Kidney tubule cell (primary cell): ENCODE results near the gene ADGB.
"Not testable (repeated sequence)": the region's sequence is repeated elsewhere in the genome, so short reads cannot be mapped to it uniquely, and the experiment has no call there.

Experiments used
- DNase-seq: peaks from one replicate; pipeline ENCODE4 v3.0.0-alpha.2; 2018; ENCODE audit warnings: low spot score

ADGB gene

DNA sequence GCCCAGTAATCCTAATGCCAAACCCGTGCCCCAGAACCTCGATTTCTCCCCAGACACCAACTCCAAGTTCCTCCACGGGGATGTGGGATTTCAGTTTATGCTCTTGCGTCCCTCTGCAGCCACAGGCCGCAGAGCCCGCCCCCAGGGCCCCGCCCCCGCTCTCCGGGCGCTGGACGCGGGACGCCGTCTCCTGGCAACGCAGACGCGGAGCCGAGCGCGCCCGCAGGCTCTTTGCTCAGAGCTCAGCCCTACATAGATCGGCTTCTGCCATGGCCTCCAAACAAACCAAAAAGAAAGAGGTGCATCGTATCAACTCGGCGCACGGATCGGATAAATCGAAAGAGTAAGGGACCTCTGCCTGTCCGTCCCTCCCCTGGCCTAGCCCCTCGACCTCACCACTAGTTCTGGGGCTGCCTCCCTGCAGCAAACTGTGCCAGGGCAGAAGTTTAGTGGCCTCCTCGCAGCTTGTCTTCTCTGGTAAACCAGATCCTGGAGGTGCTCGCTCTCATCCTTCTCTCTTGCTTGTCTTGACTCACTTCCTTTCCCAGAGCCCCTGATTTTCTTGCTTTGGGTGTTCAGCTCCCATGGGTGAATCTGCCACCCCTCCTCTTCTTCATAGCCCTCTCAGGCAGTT is at the start of gene ADGB:
TSS of gene ADGB (plus strand) at position 201 of the 634 bp plus-strand sequence. CDS start at position 270, 69 bp downstream.
- DNase-seq: peak; percentile 58

DNA sequence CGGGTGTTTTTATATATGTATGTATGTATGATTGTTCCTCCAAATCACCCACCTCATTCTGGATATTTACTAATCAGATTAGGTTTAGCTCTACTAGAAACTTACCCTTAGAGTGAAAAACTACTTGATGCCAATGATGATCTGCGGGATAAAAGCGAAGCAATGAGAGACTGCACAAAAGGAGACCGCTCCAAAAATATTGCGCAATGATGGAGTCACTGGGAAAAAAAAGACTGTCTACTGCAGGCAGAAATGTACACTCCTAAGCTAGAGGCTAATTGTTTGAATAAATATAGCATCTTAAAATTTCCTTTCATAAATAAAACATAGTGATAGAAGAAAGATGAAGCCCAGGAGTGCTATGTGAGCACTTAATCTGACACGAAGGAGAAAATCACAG is 47.9 kb upstream of the ADGB start:
- no peak for DNase-seq

DNA sequence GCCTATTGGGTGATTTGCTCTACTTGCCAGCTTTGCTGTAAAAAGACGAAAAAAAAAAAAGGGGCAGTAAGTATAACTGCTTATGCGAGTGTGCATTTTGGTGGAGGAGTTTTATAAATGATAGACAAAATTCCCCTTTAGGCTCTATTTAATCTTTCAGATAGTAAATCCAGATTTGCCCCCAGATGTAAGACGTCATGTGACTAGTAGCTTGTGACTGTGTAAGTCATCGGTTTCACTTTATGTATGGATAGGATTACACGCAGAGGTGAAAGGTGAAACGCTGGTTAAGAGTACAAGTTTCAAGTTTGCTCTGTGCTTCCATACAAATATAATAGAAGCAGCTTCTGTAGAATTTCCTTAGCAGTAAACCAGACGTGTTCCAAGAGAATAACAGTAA is 47.2 kb upstream of the ADGB start:
- no peak for DNase-seq

DNA sequence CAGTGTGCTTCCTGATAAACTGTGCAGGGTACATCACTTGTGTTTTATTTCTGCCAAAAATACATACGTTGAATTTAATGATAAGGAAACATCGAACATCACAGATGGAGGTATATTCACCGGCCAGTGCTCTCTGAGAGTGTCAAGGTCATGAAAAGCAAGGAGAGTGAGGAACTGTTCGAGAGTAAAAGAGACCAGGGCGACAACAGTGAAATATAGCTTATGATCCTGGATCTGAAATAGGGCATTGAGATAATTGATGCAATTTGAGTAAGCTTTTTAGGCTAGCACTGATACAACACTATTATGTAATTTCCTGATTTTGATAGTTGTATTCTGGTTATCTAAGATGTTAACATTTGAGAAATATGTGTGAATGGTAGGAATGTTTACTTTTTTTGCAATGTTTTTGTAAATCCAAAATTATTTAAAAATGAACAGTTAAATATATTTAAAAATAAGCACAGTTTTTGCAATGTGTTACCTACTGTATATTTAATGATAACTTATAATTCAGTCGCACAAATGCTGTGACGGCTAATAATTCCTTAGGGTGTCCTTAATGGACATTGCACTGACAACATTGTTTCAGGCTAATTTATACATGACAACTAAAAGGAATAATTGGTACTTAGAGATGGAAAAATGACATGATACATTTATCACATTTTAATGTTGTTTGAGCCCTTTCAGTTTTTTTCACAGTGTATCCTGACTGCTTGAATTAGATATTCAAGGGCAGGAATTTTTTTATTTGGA is 45.2 kb upstream of the ADGB start:
- DNase-seq: no peak

DNA sequence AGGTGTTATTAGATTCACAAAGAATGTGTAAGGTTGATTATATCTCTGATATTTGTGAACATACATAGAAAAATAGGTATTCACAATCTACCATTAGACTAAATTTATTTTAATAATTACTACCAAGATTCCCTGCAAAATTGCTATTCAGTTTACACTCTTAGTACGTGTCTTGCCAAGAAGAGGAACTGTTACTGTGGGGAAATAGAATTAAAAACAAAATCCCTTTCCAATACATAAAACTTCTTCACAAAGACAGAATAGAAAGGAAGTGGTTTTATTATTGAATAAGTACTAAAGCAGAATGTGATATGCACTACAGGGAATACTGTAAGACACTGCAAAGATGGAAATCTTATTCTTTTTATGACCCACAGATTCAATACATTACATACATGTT is 38.2 kb upstream of the ADGB start:
- DNase-seq: no peak

DNA sequence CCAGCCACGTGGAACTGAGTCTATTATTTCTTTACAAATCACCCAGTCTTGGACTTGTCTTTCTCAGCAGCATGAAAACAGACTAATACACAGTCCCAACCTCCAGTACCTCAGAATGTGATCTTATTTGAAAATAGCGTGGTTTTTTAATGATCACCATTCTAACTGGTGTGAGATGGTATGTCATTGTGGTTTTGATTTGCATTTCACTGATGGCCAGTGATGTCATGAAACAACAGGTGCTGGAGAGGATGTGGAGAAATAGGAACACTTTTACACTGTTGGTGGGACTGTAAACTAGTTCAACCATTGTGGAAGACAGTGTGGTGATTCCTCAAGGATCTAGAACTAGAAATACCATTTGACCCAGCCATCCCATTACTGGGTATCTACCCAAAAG is 32.1 kb upstream of the ADGB start:
- DNase-seq: not testable (repeated sequence)

DNA sequence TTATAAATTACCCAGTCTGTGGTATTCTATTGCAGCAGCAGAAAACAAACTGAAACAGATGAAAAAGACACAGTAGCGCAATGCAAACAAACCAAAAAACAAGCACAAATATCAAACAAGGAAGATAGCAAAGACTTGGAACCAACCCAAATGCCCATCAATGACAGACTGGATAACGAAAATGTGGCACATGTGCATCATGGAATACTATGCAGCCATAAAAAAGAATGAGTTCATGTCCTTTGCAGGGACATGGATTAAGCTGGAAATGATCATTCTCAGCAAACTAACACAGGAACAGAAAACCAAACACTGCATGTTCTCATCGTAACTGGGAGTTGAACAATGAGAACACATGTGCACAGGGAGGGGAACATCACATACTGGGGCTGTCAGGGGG is 30.2 kb upstream of the ADGB start:
- not testable (repeated sequence) for DNase-seq

DNA sequence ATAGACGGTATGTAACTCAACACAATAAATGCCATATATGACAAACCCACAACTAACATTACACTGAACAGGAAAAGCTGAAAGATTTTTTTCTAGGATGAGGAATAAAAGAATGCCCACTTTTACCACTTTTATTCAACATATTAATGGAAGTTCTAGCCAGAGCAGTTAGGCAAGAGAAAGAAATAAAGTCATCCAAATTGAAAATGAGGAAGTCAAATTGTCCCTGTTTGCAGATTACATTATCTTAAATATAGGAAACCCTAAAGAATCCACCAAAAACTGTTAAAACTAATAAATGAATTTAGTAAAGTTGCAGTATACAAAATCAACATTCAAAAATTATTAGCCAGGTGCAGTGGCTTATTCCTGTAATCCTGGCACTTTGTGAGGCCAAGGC is 24.6 kb upstream of the ADGB start:
- no peak for DNase-seq

DNA sequence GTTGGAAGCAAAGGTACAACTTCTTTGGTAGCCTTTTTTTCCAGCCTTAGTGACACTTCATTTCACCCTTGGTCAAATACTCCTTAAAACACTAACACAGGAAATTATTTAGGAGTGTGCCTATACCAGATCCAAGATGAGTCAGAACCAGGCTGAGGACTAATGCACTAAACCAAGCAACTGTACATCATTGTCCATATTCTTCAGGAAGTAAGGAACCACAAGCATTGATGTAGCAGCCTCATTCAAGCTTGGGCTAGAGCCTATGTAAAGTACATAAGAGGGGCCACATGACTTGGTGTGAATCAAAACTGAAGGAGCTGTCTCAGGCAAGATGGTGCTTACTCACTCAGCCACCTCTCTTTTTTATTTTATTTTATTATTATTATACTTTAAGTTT is 20.7 kb upstream of the ADGB start:
- peak; percentile 5 for DNase-seq

DNA sequence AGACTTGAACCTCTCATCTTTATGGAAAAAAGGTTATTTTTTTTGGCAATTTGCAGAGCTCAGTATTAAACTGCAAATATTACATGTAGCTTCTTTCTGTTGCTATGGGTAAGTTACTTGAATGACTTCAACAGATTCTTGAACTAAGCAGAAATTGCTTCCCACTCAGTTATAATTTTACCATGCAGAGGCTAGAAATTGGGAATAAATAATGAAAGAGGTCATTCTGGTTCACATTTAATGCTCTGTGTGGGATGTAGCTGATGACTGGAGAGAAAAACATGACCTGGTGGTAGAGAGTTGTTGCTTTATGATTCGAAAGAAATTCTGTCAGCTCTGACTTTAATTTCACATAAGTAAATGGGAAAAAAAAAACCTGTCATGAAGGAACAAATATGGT is 16.8 kb upstream of the ADGB start:
- no peak for DNase-seq

DNA sequence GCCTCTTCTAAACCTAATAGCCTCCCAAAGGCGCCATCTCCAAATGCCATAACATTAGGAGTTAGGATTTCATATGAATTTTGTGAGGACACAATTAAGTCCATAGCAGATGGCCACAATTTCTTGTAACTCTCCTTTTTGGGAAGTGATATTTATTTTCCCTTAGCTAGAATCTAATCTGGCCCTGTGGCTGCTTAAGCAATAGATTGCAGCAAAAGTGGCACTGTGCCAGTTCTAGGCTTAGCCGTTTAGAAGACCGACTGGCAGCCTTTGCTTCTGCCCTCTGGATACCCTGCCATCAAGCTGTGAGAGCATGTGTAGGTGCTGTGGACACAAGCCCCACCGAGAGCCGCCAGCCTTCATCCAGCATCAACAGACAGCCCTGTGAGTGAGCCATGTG is 15.9 kb upstream of the ADGB start:
- DNase-seq: no peak

DNA sequence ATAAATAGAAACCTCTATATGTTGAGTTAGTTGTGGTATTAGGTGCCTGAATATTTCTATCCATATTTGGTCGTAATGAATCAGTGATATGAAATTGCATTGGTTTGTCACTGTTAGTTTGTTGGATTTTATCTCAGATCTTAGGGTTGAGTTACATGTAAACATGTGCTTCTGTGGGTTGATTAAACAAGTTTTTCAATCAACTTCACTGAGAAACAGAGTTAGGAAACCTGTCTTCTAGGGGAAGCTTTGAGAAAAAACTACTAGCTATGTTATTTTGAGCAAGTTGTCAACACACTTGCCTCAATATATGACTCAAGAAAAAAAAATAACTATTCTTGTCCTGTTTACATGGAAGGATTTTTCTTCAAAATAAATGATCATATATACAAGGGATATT is 14.8 kb upstream of the ADGB start:
- DNase-seq: no peak

DNA sequence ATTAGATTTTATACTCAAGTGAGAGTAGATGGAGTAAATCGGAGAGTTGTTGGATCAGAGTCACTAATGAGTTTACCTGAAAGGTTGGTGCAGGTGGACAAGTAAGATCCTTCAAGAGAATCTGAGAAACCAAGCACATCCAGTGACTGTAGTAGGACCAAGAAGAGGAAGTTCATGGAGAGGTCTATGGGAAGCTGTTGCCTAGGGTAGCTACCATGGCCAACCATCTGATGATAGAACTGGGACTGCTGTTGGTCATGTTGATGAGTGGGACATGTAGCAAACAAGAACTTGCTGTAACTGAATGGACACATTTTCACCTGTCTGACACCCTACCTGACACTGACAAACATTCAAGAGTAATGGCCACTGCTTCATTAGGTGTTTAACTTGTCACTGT is 11.3 kb upstream of the ADGB start:
- DNase-seq: no peak

DNA sequence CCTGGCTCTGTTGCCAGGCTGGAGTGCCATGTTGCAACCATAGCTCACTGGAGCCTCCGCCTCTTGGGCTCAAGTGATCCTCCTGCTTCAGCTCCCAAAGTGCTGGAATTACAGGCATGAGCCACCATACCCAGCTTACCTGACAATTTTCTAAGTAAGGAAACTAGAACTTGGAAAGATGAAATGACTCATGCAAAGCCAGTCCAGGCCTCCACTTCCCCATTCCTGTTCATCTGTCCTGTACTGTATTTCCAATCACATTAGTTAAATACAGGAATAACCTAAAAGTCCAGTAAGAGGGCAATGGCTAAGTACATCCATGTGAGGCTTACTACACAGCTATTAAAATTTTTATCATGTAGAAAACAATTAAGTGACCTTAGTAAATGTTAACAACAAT is 8.3 kb upstream of the ADGB start:
- peak; percentile 71 for DNase-seq

DNA sequence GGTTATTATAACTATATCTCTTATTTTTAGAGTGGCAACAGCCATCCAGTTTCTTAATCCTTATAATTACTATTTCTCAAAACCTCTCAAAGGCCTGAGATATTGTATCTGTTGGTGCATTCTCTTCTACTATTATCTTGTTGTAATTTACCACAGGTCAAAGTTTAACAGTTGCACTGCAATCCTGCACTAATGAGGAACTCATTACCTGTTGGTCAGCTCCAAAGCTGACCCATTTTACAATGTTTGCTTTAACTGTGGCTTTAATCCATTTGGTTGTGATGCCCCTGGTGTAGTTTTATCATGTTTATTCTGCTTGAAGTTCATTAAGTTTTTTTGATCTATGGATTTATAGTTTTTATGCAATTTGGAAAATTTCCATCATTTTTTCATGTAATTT is 6.3 kb upstream of the ADGB start:
- no peak for DNase-seq

DNA sequence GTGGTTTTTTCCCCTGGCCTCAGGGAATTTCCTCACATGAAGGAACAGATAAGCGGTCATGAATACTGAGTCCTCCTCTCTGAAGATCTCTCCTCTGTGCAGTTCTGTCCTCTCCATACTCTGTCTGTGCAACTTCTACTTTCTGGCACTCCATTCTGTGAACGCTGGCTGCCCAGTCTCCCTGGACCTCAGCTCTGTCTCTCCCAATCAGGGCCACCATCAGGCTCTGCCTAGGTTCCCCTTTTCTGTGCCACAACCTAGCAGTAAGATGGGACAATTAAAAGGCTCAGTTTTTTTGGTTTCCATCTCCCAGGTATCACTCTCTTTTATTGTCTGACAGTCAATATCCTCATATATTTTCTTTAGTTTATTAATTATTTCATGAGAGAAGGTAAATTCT is 4.8 kb upstream of the ADGB start:
- no peak for DNase-seq

DNA sequence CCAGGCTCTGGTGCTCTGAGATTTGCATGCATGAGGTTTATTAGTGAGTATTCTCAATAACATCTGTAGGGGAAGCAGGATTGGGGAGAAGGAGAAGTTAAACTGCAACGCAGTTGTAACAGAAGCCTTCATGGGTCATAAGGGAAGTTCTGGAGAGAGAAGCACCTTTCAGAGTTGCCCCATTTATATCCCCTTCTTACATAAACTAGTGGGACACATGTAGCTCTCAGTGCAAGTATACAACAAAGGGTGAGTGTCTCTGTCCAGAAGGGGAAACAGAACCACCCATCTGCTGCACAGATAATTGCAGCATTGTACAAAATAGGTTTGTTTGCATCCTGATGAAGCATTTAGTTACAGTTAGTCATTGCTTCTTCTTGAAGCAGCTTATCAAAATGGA is 4.3 kb upstream of the ADGB start:
- DNase-seq: no peak

DNA sequence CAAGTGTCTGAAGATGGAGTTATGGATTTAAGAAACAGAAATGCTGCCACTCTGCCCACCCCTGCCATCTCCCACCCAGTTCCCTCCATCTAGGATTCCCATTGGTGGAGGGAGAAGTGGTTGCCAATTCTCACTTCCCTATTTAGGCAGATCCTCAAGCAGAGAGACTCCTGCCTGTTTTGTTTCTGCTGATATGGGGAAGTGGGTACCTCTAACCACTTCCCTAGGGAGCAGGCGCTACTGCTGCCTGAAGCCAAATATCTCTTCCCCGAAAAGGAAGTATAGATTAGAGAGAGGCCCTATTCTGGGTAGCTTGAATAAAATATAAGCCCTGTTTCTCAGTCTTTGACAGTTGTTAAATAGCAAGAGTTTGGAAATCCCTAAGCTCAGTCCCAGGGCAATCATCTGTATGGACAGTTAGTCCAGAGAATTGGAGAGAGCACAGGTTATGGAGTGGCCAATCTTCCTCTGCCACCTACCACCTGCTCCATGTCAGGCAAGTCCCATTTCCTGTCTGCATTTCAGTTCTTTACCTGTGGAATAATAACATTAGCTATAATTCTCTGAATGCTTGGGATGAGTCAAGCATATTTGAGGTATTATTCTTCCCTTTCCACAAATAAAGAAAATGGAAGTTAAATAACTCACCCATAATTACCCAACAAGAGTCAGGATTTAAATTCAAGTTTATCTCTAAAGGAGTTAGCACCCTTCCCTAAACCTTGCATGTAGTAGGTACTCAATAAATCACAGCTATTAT is 2.6 kb upstream of the ADGB start:
- DNase-seq: peak; percentile 57

DNA sequence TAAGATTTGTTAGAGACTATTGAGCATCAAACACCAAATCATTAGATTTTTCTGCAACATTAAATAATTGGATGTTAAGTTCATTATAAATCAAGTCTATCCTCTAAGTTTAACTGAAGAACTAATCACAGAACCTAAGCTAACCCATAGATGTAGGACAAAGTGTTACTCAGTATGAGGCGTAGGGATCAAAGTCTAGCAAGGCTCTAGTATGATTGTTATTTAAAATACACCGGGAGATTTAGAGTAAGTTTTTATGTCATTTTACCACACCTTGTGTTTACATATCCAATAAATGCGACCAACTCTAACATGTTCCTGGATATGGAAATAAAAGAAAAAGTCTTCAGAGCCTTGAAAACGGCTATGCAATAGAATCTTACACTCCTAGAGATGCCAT is 2.6 kb downstream of the ADGB start:
- DNase-seq: no peak

DNA sequence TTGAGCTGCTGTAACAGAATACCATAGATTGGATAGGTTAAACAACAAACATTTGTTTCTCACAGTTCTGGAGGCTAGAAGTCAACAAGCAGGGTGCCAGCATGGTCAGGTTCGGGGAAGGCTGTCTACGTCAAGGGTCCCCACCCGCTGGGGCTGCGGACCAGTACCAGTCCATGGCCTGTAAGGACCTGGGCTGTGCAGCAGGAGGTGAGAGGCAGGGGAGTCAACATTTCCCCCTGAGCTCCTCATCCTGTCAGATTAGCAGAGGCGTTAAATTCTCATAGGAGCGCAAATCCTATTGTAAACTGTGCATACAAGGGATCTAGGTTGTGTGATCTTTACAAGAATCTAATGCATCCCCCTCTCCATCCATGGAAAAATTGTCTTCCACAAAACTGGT is 3.8 kb downstream of the ADGB start:
- no peak for DNase-seq

DNA sequence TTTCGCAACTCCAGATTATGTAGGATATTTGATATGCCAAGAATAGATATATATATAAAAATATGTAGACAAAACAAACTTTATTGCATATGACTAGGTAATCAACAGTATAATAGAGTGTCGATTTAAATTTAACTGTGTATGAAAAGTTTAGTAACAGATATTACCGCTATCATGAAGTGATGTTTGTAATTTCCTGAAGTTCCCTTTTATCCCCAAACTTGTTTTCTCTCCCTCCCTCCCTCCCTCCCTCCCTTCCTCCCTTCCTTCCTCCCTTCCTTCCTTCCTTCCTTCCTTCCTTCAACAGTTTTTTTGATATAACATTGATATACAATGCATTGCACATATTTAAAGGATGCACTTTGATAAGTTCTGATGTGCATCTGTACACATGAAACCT is 15.2 kb downstream of the ADGB start:
- DNase-seq: no peak

DNA sequence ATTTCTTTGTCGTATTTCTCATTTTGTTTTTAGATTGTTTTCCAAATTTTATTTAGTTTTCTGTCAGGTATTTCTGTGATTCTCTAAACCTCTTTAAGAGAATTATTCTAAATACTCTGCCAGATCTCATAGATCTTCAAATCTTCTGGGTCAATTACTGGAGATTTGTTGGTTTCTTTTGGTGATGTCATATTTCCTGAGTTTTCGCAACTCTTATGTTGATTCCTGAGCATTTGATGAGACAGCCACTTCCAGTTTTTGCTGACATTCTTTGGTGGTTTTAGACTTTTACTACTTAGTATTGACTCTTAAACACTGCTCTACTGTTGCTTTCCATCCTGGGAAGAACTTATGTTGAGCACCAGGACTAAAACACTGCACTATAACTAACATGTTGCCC is 21.9 kb downstream of the ADGB start:
- no peak for DNase-seq

DNA sequence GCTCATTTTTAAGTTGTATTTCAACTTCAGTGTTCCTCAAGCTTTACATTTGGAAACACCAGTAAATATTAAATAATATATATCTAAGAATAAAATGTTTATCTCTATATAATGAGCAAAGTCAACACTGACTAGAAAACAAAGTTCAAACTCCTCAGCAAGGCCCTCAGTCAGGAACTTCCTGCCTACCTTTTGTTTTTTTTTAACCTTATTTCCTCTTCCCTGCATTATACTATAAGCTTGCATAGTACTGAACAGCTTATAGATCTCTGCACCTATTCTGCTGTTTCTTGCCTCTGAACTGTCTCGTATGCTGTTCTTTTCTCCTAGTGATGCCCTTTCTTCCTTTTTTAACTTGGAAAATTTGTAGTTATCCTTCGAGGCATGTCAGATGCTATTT is 29.6 kb downstream of the ADGB start:
- DNase-seq: no peak
